B cell (primary cell): ENCODE data around the gene RASGRF2.

ENCODE experiments used
- CTCF ChIP-seq: fragments of 200-600 bp; IDR thresholded peaks from one replicate; pipeline ENCODE4 v1.8.0; 2022; ENCODE audit warnings: antibody characterized with exemption, mild to moderate bottlenecking
- EZH2 ChIP-seq: IDR thresholded peaks from 2 replicates; pipeline ENCODE4 v1.6.1; 2012; ENCODE audit warnings: borderline replicate concordance, low read depth, mild to moderate bottlenecking, moderate library complexity, low read length; ENCODE audit not compliant: insufficient read depth, poor library complexity, severe bottlenecking

- TF ChIP-seq CTCF (no peak), EZH2 (no peak)
Observed at GRCh38 chr5:81202655-81203054, 242.5 kb downstream of the RASGRF2 start.
